HCT116 (cell line): ENCODE data around the gene SLC6A14. TPM values are rescaled to one million over a fixed set of nuclear protein-coding genes. Genes with fewer than 3 reads are reported as not detected.

Experiments
- ATAC-seq: fragments of 200-7000 bp; cut with Tn5 transposase; 2 replicates; pipeline ENCODE4 v1.9.1; 2020; ENCODE audit warnings: mild to moderate bottlenecking, moderate library complexity
- BruUV-seq: library from RNA; stranded (reverse); fragments of 400-500 nt; replicated peaks from 2 replicates; lab custom pipeline; 2021; lab: Mats Ljungman, UMichigan
- CTCF ChIA-PET: fragments of 300-600 bp; sonication (Branson Sonifier 250); formaldehyde crosslinking; loops from one replicate; lab custom pipeline; 2021; ENCODE audit warnings: antibody characterized with exemption; lab: Charles Lee
- POLR2A ChIA-PET: fragments of 300-600, 350-600 bp; sonication (Branson Sonifier 250); formaldehyde crosslinking; loops from one replicate; lab custom pipeline; 2021; ENCODE audit warnings: antibody characterized with exemption; lab: Charles Lee
- RAD21 ChIA-PET, 2 experiments: fragments of 300-600 bp; sonication (Branson Sonifier 250); formaldehyde crosslinking; loops; one replicate each; lab custom pipeline; 2023; ENCODE audit warnings: low total read pairs in 2 of 2; ENCODE audit not compliant: uncharacterized antibody in 2 of 2, unreplicated experiment in 2 of 2, low non-redundant PET in 1 of 2; lab: Charles Lee
- DNase-seq: peaks from one replicate; pipeline ENCODE4 v3.0.0-alpha.2; 2010; ENCODE audit warnings: low read depth, low spot score
- H2AFZ ChIP-seq: fragments of 200-600 bp; shearing (Covaris generic), sonication (generic); 2 replicates; pipeline ENCODE4 v1.6.1; 2017; ENCODE audit warnings: low read depth, mixed run types, mixed read lengths, antibody characterized with exemption, low read length; ENCODE audit not compliant: poor library complexity, severe bottlenecking
- H3K27ac ChIP-seq: 2 replicates; pipeline ENCODE4 v1.5.1; 2012; ENCODE audit warnings: low read depth, low read length
- H3K27me3 ChIP-seq: fragments of 200-600 bp; sonication (generic); 2 replicates; pipeline ENCODE4 v1.6.1; 2016; ENCODE audit warnings: mixed run types, low read length, mixed read lengths; ENCODE audit not compliant: insufficient read depth
- H3K36me3 ChIP-seq, 2 experiments: fragments of 200-500 bp in 1 of 2; fragments of 200-600 bp in 1 of 2; sonication (Bioruptor generic) in 1 of 2; sonication (generic) in 1 of 2; 2 replicates each; pipeline versions ENCODE4 v1.5.1 to v1.6.1; 2014 to 2016; ENCODE audit warnings: low read length in 2 of 2, inconsistent platforms in 1 of 2, mixed read lengths in 1 of 2, mixed run types in 1 of 2; ENCODE audit not compliant: insufficient read depth in 2 of 2, control insufficient read depth in 1 of 2
- H3K4me1 ChIP-seq, 2 experiments: fragments of 200-600 bp in 1 of 2; sonication (generic) in 1 of 2; 2 replicates each; pipeline versions ENCODE4 v1.5.1 to v1.6.1; 2012 to 2017; ENCODE audit warnings: low read length in 2 of 2, inconsistent platforms in 1 of 2, mild to moderate bottlenecking in 1 of 2, mixed read lengths in 1 of 2, mixed run types in 1 of 2, moderate library complexity in 1 of 2; ENCODE audit not compliant: insufficient read depth in 2 of 2, control insufficient read depth in 1 of 2
- H3K4me2 ChIP-seq: fragments of 200-600 bp; sonication (generic); 2 replicates; pipeline ENCODE4 v1.6.1; 2017; ENCODE audit warnings: mixed run types, low read length, mixed read lengths
- H3K4me3 ChIP-seq, 2 experiments: fragments of 200-600 bp in 1 of 2; sonication (generic) in 1 of 2; replicated peaks in 1 of 2; 2 replicates each; pipeline ENCODE4 v1.5.1; 2011 to 2016; ENCODE audit warnings: low read length in 2 of 2, control low read depth in 1 of 2, low read depth in 1 of 2, mild to moderate bottlenecking in 1 of 2, mixed read lengths in 1 of 2, mixed run types in 1 of 2
- H3K79me2 ChIP-seq: fragments of 200-600 bp; sonication (generic); 2 replicates; pipeline ENCODE4 v1.6.1; 2017; ENCODE audit warnings: mild to moderate bottlenecking, mixed run types, low read length, moderate library complexity, mixed read lengths; ENCODE audit not compliant: insufficient read depth
- H3K9ac ChIP-seq: fragments of 200-600 bp; sonication (generic); 2 replicates; pipeline ENCODE4 v1.6.1; 2016; ENCODE audit warnings: low read length, mixed read lengths
- H3K9me2 ChIP-seq: fragments of 200-600 bp; sonication (generic), shearing (Covaris generic); 2 replicates; pipeline ENCODE4 v1.6.1; 2017; ENCODE audit warnings: mixed run types, mild to moderate bottlenecking, moderate library complexity; ENCODE audit not compliant: insufficient read depth
- H3K9me3 ChIP-seq, 2 experiments: fragments of 200-500 bp in 1 of 2; fragments of 200-600 bp in 1 of 2; sonication (Bioruptor generic) in 1 of 2; sonication (generic) in 1 of 2; 2 replicates each; pipeline ENCODE4 v1.6.1; 2014 to 2017; ENCODE audit warnings: low read length in 2 of 2, mixed read lengths in 2 of 2, inconsistent platforms in 1 of 2, low read depth in 1 of 2, mild to moderate bottlenecking in 1 of 2, mixed run types in 1 of 2, moderate library complexity in 1 of 2; ENCODE audit not compliant: control insufficient read depth in 1 of 2, insufficient read depth in 1 of 2
- H4K20me1 ChIP-seq: fragments of 200-600 bp; sonication (generic), shearing (Covaris generic); 2 replicates; pipeline ENCODE4 v1.6.1; 2017; ENCODE audit warnings: mixed run types, mild to moderate bottlenecking, moderate library complexity; ENCODE audit not compliant: insufficient read depth
- CBX3 ChIP-seq: IDR thresholded peaks from 2 replicates; pipeline ENCODE4 v1.6.1; 2012; ENCODE audit warnings: low read depth
- CEBPB ChIP-seq: IDR thresholded peaks from 2 replicates; pipeline ENCODE4 v1.6.1; 2012; ENCODE audit warnings: low read depth
- EGR1 ChIP-seq: IDR thresholded peaks from 2 replicates; pipeline ENCODE4 v1.6.1; 2012; ENCODE audit warnings: low read depth
- ELF1 ChIP-seq: IDR thresholded peaks from 2 replicates; pipeline ENCODE4 v1.6.1; 2012; ENCODE audit warnings: low read depth, borderline replicate concordance
- EZH2 ChIP-seq: fragments of 200-600 bp; sonication (generic); IDR thresholded peaks from 2 replicates; pipeline ENCODE4 v1.6.1; 2017; ENCODE audit warnings: antibody characterized with exemption, mixed run types
- EZH2phosphoT487 ChIP-seq: fragments of 200-600 bp; IDR thresholded peaks from 2 replicates; pipeline ENCODE4 v1.6.1; 2018; ENCODE audit warnings: antibody characterized with exemption, borderline replicate concordance
- FOSL1 ChIP-seq: IDR thresholded peaks from 2 replicates; pipeline ENCODE4 v1.6.1; 2012; ENCODE audit warnings: low read depth
- JUND ChIP-seq: IDR thresholded peaks from 2 replicates; pipeline ENCODE4 v1.6.1; 2012
- MAX ChIP-seq: IDR thresholded peaks from 2 replicates; pipeline ENCODE4 v1.6.1; 2012
- POLR2AphosphoS5 ChIP-seq: IDR thresholded peaks from 2 replicates; pipeline ENCODE4 v1.6.1; 2011; ENCODE audit warnings: mild to moderate bottlenecking, low read depth, low read length, moderate library complexity
- RAD21 ChIP-seq: IDR thresholded peaks from 2 replicates; pipeline ENCODE4 v1.6.1; 2012; ENCODE audit warnings: low read depth, mild to moderate bottlenecking
- REST ChIP-seq: IDR thresholded peaks from 2 replicates; pipeline ENCODE4 v1.6.1; 2012; ENCODE audit warnings: low read depth
- SIN3A ChIP-seq: IDR thresholded peaks from 2 replicates; pipeline ENCODE4 v1.6.1; 2012; ENCODE audit warnings: low read depth
- TCF7L2 ChIP-seq: IDR thresholded peaks from 2 replicates; pipeline ENCODE4 v1.7.0; 2011; ENCODE audit warnings: borderline replicate concordance, inconsistent platforms; ENCODE audit not compliant: insufficient read depth, insufficient read length; ENCODE audit errors: extremely low read depth
- YY1 ChIP-seq: IDR thresholded peaks from 2 replicates; pipeline ENCODE4 v1.6.1; 2011; ENCODE audit warnings: low read length, low read depth, moderate library complexity, mild to moderate bottlenecking; ENCODE audit not compliant: insufficient replicate concordance; ENCODE audit errors: extremely low read depth
- ZBTB33 ChIP-seq: IDR thresholded peaks from 2 replicates; pipeline ENCODE4 v1.6.1; 2011; ENCODE audit warnings: mild to moderate bottlenecking, low read length, moderate library complexity; ENCODE audit not compliant: insufficient replicate concordance; ENCODE audit errors: extremely low read depth
- ZFX ChIP-seq: fragments of 450-650 bp; IDR thresholded peaks from 2 replicates; pipeline ENCODE4 v1.6.1; 2017
- ZNF274 ChIP-seq: fragments of 200-500 bp; sonication (Bioruptor generic); IDR thresholded peaks from 2 replicates; pipeline ENCODE4 v1.6.1; 2014; ENCODE audit warnings: mild to moderate bottlenecking, low read depth, low read length, inconsistent platforms
- intact Hi-C: fragments of 100-400 bp; cut with micrococcal nuclease; formaldehyde crosslinking; loops from 2 replicates; pipeline ENCODE4 v1.10.0; 2022
- total RNA-seq: library from RNA; stranded (reverse); gene quantifications from one replicate; pipeline ENCODE4 v1.2.1, GENCODE V29; 2021; ENCODE audit not compliant: unreplicated experiment
- TF ChIP-seq, protein P1 (sequence below): IDR thresholded peaks from 2 replicates; pipeline ENCODE4 v1.6.1; 2012

Gene SLC6A14
- total RNA-seq, 1 experiment from 2014 or later, result 0.05 TPM

GRCh38 chrX:116413273-116413672, 23.1 kb upstream of the SLC6A14 start (continued):
- TF ChIP-seq FOSL1 (no peak), YY1 (no peak), CEBPB (no peak)

DNA sequence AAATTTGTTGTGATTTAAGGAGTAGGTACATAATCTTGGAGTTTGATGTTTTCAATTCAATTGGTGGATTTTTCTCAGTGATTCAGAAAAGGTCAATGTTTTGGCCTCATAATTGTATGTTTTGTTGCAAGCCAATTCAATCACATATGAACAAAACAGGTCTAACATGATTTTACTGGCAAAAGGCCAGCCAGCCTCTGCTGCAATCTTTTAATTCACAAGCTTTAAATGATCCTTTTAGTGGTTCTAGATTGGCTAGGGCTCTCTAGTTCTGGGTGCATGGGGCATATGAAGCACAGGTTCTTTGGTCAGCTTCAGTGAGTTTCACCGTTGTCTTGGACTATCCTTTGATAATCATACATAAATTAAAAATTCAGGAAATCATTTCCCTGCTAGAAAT, 19.2 kb upstream of the SLC6A14 start:
- H3K79me2 ChIP-seq, result no peaks in the 10 kb centered on the region
- TF ChIP-seq EZH2phosphoT487 (no peak), JUND (no peak), EZH2 (no peak), EGR1 (no peak), SIN3A (no peak), TCF7L2 (no peak), POLR2AphosphoS5 (no peak), CBX3 (no peak), ZBTB33 (no peak), REST (no peak), ZNF274 (no peak), ZFX (no peak), ELF1 (no peak), CEBPB (no peak), RAD21 (no peak), MAX (no peak)
- TF ChIP-seq, protein P1, sequence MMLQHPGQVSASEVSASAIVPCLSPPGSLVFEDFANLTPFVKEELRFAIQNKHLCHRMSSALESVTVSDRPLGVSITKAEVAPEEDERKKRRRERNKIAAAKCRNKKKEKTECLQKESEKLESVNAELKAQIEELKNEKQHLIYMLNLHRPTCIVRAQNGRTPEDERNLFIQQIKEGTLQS, result no peak
- H3K27ac ChIP-seq, result no peak overlapping the region
- no TSS peak for BruUV-seq
- no peak overlapping the region for H3K9ac ChIP-seq
- H3K4me1 ChIP-seq, result no peaks in the 10 kb centered on the region
- intact Hi-C loops, result no loop called here
- no peaks in the 10 kb centered on the region for H3K9me2 ChIP-seq
- H3K27me3 ChIP-seq, result no peaks in the 10 kb centered on the region
- DNase-seq (no peak), ATAC-seq (no peak)
- H3K9me3 ChIP-seq, result no peaks in the 10 kb centered on the region
- H3K4me3 ChIP-seq, result no peak overlapping the region
- no peak overlapping the region for H2AFZ ChIP-seq
- no peak overlapping the region for H3K4me2 ChIP-seq
- ChIA-PET POLR2A (no interaction called here), CTCF (no interaction called here), RAD21 (no interaction called here)
- no peaks in the 10 kb centered on the region for H4K20me1 ChIP-seq
- H3K36me3 ChIP-seq, result no peaks in the 10 kb centered on the region
